ENCODE data around the gene BRD3.

Gene BRD3

DNA sequence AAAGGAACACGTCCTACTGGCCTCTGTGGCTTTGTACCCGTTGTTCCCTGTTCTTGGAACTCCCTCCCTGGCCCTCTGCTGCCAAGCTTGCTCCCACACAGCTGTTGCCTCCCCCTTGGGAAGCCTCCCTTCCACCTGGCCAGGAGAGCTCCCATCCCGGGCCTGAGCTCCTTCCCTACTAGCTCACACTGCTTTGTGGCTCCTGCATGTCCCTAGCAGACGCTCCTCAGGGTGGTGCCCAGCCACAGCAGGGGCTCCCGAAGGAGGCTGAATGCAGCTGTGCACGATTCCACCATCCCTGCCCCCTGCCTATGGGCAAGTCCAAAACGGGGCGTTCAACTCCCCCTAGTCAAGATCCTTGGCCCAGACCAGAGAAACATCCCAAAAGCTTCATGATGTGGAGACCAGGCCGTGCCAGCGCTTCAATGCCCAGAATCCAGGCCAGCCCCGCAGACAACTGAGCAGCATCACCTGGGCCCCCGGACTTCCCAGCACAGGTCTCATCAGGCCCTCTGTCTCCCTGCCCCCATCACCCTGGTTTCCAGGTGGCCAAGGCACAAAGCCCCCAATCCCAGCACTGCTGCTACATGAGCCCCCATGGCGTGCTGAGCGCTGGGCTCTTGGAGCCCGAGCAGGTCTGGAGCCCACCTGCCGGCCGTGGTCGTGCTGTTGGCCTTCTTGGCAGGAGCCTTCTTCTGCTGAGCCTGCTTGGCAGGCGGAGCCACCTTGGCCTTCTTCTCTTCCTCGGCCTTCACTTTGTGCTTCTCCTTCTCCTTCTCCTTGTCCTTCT is 28.2 kb downstream of the BRD3 start:
- H3K36me3 Mint-ChIP-seq (ENCODE audit: low read depth): peaks cover 78% of the 10 kb centered on the region
- H3K4me1 Mint-ChIP-seq: no peaks in the 10 kb centered on the region
- no peak overlapping the region for H3K4me3 Mint-ChIP-seq
- H3K27me3 Mint-ChIP-seq (ENCODE audit: low read depth): no peaks in the 10 kb centered on the region
- H3K9me3 Mint-ChIP-seq: peaks cover 13% of the 10 kb centered on the region
- H3K27ac Mint-ChIP-seq: no peak overlapping the region
- no peak for TF ChIP-seq CTCF (IDR thresholded peaks at IDR 0.05; ENCODE audit: unreplicated experiment in 3 of 3)

- Mint-ChIP-seq H3K27ac (no peak overlapping the region), H3K4me1 (no peaks in the 10 kb centered on the region), H3K27me3 (ENCODE audit: low read depth) (no peaks in the 10 kb centered on the region), H3K36me3 (ENCODE audit: low read depth) (peaks cover 82% of the 10 kb centered on the region), H3K4me3 (no peak overlapping the region), H3K9me3 (peaks cover 13% of the 10 kb centered on the region)
- TF ChIP-seq CTCF (IDR thresholded peaks at IDR 0.05; ENCODE audit: unreplicated experiment in 3 of 3): no peak
Observed at GRCh38 chr9:134037641-134038040, 30.2 kb downstream of the BRD3 start.

DNA sequence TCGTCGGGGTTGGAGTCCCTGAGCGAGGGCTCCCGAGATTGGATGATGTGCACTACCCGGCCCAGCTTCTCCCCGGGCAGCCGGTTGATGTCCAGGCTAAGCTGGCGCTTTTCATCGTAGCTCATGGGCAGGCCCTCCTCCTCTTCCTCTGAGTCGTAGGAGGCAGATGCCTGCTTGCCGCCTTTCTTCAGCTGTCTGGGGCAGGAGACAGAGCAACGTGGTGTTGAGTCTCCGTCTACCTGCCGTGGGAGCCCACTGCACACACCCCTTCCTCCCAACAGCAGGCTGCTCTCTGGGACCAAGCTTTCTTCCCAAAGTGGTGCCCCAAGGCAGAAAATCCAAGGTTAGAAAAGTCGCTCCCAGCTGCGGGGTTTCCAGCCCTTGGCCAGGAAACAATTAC is 31.7 kb downstream of the BRD3 start:
- Mint-ChIP-seq H3K27ac (no peak overlapping the region), H3K9me3 (peaks cover 13% of the 10 kb centered on the region), H3K4me1 (no peaks in the 10 kb centered on the region), H3K36me3 (ENCODE audit: low read depth) (peaks cover 74% of the 10 kb centered on the region), H3K4me3 (no peak overlapping the region), H3K27me3 (ENCODE audit: low read depth) (no peaks in the 10 kb centered on the region)
- TF ChIP-seq CTCF (IDR thresholded peaks at IDR 0.05; ENCODE audit: unreplicated experiment in 3 of 3): no peak

- no peak overlapping the region for H3K4me3 Mint-ChIP-seq
- no peak overlapping the region for H3K27ac Mint-ChIP-seq
- TF ChIP-seq CTCF (IDR thresholded peaks at IDR 0.05; ENCODE audit: unreplicated experiment in 3 of 3): no peak
- peaks cover 13% of the 10 kb centered on the region for H3K9me3 Mint-ChIP-seq
- H3K27me3 Mint-ChIP-seq (ENCODE audit: low read depth): no peaks in the 10 kb centered on the region
- peaks cover 72% of the 10 kb centered on the region for H3K36me3 Mint-ChIP-seq (ENCODE audit: low read depth)
- no peaks in the 10 kb centered on the region for H3K4me1 Mint-ChIP-seq
Observed at GRCh38 chr9:134035041-134036039, 32.5 kb downstream of the BRD3 start.

DNA sequence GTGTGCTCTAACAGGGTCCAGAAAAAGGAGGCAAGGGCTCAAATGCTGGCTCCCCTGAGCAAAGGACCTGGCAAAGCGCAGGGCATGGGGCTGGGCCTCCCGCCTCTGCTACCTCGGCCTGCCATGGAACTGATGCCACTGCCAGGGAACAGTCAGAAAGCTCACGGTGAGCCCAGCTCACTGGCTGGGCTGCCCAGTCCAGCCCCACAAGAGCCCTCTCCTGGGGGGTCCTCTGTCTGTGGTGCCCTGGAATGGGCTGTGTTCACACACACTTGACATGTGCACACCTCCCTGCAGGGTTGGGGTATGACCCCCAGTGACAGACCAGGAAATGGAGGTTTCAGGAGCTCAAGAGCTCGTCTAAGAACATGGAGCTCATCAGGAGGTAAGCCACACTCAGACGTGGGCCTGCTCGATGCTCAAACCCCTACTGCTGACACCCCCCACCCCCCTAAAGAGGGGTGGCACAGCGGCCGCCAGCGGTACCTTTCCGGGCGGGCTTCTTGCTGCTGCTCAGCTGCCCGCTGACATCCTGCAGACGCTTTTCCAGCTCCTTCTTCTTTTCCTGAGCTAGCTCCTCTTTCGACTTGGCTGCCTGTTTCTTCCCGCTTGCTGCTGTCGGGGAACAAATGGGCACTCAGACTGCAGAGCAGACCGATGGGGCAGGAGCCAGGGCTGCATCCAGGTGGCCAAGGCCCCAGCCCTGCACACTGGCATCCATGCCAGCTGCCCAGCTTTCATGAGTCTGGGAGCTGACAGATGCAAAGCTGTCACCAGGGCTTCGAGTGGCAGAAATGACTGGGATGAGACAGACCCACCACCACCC is 33.4 kb downstream of the BRD3 start:
- Mint-ChIP-seq H3K27ac (no peak overlapping the region), H3K27me3 (ENCODE audit: low read depth) (no peaks in the 10 kb centered on the region), H3K36me3 (ENCODE audit: low read depth) (peaks cover 63% of the 10 kb centered on the region), H3K4me1 (no peaks in the 10 kb centered on the region), H3K9me3 (peaks cover 12% of the 10 kb centered on the region), H3K4me3 (no peak overlapping the region)
- TF ChIP-seq CTCF (IDR thresholded peaks at IDR 0.05; ENCODE audit: unreplicated experiment in 3 of 3): no peak

Data from nephron (organoid).